Measurements from ENCODE around the gene C21orf58.

C21orf58 gene

DNA sequence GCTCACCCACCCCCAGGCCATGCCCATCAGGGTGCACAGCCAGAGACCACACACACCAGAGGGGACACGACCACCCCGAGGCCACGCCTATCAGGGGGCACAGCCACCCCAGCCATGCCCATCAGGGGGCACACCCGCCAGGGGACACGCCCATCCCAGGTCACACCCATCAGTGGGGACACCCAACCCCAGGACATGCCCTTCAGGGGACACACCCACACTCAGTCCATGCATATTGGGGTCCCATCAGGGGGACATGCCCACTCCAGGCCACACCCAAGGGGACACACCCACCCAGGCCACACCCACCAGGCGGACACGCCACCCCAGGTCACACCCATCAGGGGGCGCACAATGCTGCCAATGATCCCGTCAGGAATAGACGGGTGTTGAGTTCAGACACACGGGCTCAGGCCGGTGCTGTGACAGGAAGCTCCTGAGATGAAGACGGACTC is 59.0 kb downstream of the C21orf58 start:
- no peak for DNase-seq (ENCODE audit: low spot score)
- FAIRE-seq: no peak

- no peak for DNase-seq (ENCODE audit: low spot score)
- no peak for FAIRE-seq
Measured at GRCh38 chr21:46264046-46264689, 59.5 kb downstream of the C21orf58 start.

DNA sequence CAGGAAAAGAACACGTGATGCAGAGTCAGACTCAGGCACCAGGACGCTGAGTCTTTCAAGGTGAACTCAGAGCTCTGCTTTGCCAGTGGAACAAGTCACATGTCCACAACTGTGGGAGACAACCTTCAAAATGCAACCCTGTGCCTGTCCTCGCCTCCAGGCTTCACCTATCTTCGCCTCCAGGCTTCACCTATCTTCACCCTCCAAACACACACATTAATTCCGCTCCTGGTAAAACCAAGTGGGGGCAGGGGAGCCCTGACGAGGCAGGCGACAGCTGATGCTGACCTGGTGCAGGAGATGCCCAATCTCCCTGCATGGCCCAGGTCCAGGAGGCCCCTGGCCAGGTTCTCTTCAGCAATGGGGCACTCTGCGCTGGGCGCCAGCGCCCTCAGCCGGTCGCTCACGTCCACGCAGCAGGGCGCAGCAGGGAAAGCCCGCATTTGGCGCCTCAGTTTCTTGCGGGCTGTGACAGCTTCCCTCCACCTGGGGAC is 67.1 kb downstream of the C21orf58 start:
- DNase-seq (ENCODE audit: low spot score) (no peak), FAIRE-seq (no peak)

- DNase-seq (ENCODE audit: low spot score): no peak
- FAIRE-seq: no peak
Measured at GRCh38 chr21:46255758-46256337, 67.8 kb downstream of the C21orf58 start.

- FAIRE-seq (no peak), DNase-seq (ENCODE audit: low spot score) (no peak)
Measured at GRCh38 chr21:46255166-46255565, 68.5 kb downstream of the C21orf58 start.

- FAIRE-seq (no peak), DNase-seq (ENCODE audit: low spot score) (no peak)
Measured at GRCh38 chr21:46254208-46254975, 69.3 kb downstream of the C21orf58 start.

- DNase-seq (ENCODE audit: low spot score) (no peak), FAIRE-seq (no peak)
Measured at GRCh38 chr21:46253610-46254124, 70.0 kb downstream of the C21orf58 start.

DNA sequence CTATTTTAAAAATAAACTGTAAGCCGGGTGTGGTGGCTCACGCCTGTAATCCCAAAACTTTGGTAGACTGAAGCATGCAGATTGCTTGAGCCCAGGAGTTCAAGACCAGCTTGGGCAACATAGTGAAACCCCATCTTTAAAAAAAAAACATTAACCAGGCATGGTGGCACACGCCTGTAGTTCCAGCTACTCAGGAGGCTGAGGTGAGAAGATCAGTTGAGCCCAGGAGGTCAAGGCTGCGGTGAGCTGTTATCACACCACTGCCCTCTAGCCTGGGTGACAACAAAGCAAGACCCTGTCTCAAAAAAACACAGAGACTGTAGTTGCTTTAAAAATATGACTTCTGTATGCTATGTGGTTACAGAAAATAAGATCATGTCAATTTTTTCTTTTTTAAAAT is 70.8 kb downstream of the C21orf58 start:
- DNase-seq (ENCODE audit: low spot score) (no peak), FAIRE-seq (no peak)

Measured in RCC 7860 (cell line).